SK-N-SH treated with all-trans-retinoic acid at 6 μM for 48 hours (cell line): ENCODE results near the gene ESX1.

ENCODE experiments used
- ARNTL ChIP-seq: fragments of 450-650 bp; formaldehyde crosslinking; IDR thresholded peaks from 2 replicates; pipeline ENCODE4 v1.5.0; 2020; ENCODE audit warnings: low read depth, mild to moderate bottlenecking, moderate library complexity, borderline replicate concordance
- CREB5 ChIP-seq: fragments of 250-450 bp; sonication (Bioruptor Pico); IDR thresholded peaks from 2 replicates; pipeline ENCODE4 v1.5.1; 2020; ENCODE audit warnings: low read depth, mild to moderate bottlenecking, moderate library complexity
- ESRRG ChIP-seq: fragments of 250-450 bp; sonication (Bioruptor Pico); IDR thresholded peaks from 2 replicates; pipeline ENCODE4 v1.6.1; 2021; ENCODE audit warnings: mild to moderate bottlenecking
- GLIS3 ChIP-seq: fragments of 250-450 bp; sonication (Bioruptor Pico); IDR thresholded peaks from 2 replicates; pipeline ENCODE4 v1.5.0; 2020; ENCODE audit warnings: mild to moderate bottlenecking, moderate library complexity
- OSR1 ChIP-seq: fragments of 250-450 bp; sonication (Bioruptor Pico); IDR thresholded peaks from 2 replicates; pipeline ENCODE4 v1.8.0; 2022; ENCODE audit warnings: moderate library complexity, mild to moderate bottlenecking, inconsistent platforms
- POU6F1 ChIP-seq: fragments of 250-450 bp; sonication (Bioruptor Pico); IDR thresholded peaks from 2 replicates; pipeline ENCODE4 v1.8.0; 2021; ENCODE audit warnings: low read depth, mild to moderate bottlenecking, moderate library complexity, borderline replicate concordance
- PPARA ChIP-seq: fragments of 250-450 bp; sonication (Bioruptor Pico); IDR thresholded peaks from 2 replicates; pipeline ENCODE4 v1.5.0; 2020; ENCODE audit warnings: mild to moderate bottlenecking, borderline replicate concordance
- RARB ChIP-seq: fragments of 250-450 bp; sonication (Bioruptor Pico); IDR thresholded peaks from 2 replicates; pipeline ENCODE4 v1.8.0; 2021; ENCODE audit warnings: mild to moderate bottlenecking, moderate library complexity
- TCF4 ChIP-seq: fragments of 250-450 bp; sonication (Bioruptor Pico); IDR thresholded peaks from 2 replicates; pipeline ENCODE4 v1.8.0; 2021; ENCODE audit warnings: mild to moderate bottlenecking, moderate library complexity, borderline replicate concordance
- TOX ChIP-seq: fragments of 250-450 bp; sonication (Bioruptor Pico); IDR thresholded peaks from 2 replicates; pipeline ENCODE4 v1.8.0; 2021; ENCODE audit warnings: mild to moderate bottlenecking, moderate library complexity, borderline replicate concordance
- ZFP3 ChIP-seq: fragments of 250-450 bp; sonication (Bioruptor Pico); IDR thresholded peaks from 2 replicates; pipeline ENCODE4 v1.5.0; 2020; ENCODE audit warnings: mild to moderate bottlenecking, moderate library complexity
- ZFP30 ChIP-seq: fragments of 450-650 bp; formaldehyde crosslinking; IDR thresholded peaks from 2 replicates; pipeline ENCODE4 v1.5.0; 2022; ENCODE audit warnings: mild to moderate bottlenecking, moderate library complexity
- ZNF565 ChIP-seq: fragments of 450-650 bp; formaldehyde crosslinking; conservative IDR thresholded peaks from 2 replicates; pipeline ENCODE4 v1.5.0; 2020; ENCODE audit warnings: low read depth, mild to moderate bottlenecking, moderate library complexity
- TF ChIP-seq, protein P1 (sequence below): fragments of 250-450 bp; sonication (Bioruptor Pico); IDR thresholded peaks from 2 replicates; pipeline ENCODE4 v1.8.0; 2020; ENCODE audit warnings: mild to moderate bottlenecking, moderate library complexity, borderline replicate concordance

DNA sequence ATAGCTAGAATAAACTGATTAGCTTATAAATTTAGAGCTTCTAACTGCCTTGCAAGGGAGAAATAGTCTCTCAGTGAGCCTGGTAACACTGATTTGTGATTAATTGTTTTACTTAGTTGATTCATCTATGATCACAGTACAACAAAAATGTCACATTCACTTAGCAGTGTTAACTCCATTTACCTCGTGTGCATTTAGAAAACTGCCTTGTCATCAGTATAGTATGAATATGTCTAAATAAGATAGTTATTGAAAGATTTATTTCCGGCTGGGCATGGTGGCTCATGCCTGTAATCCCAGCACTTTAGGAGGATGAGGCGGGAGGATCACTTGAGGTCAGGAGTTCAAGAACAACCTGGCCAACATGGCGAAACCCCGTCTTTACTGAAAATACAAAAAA, 49.2 kb downstream of the ESX1 start:
- TF ChIP-seq PPARA (CRISPR knock-in tag) (no peak), TCF4 (CRISPR knock-in tag) (no peak), GLIS3 (no peak), POU6F1 (CRISPR knock-in tag) (no peak), ARNTL (CRISPR knock-in tag) (no peak), TOX (CRISPR knock-in tag) (no peak), CREB5 (no peak), ZFP3 (CRISPR knock-in tag) (no peak), ESRRG (CRISPR knock-in tag) (no peak), RARB (CRISPR knock-in tag) (no peak), ZNF565 (CRISPR knock-in tag) (no peak), ZFP30 (CRISPR knock-in tag) (no peak), OSR1 (CRISPR knock-in tag) (no peak)
- TF ChIP-seq, protein P1, sequence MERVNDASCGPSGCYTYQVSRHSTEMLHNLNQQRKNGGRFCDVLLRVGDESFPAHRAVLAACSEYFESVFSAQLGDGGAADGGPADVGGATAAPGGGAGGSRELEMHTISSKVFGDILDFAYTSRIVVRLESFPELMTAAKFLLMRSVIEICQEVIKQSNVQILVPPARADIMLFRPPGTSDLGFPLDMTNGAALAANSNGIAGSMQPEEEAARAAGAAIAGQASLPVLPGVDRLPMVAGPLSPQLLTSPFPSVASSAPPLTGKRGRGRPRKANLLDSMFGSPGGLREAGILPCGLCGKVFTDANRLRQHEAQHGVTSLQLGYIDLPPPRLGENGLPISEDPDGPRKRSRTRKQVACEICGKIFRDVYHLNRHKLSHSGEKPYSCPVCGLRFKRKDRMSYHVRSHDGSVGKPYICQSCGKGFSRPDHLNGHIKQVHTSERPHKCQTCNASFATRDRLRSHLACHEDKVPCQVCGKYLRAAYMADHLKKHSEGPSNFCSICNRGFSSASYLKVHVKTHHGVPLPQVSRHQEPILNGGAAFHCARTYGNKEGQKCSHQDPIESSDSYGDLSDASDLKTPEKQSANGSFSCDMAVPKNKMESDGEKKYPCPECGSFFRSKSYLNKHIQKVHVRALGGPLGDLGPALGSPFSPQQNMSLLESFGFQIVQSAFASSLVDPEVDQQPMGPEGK (CRISPR knock-in tag) = no peak
